HCT116 (cell line): ENCODE results near the gene GPR17.

Source experiments
- CTCF ChIP-seq, 3 experiments: fragments of 200-600 bp in 1 of 3; sonication (generic) in 1 of 3; IDR thresholded peaks in 2 of 3; conservative IDR thresholded peaks in 1 of 3; 2 replicates each; pipeline ENCODE4 v1.5.1; 2012 to 2017; ENCODE audit warnings: low read depth in 2 of 3, low read length in 2 of 3, antibody characterized with exemption in 1 of 3, borderline replicate concordance in 1 of 3, control low read depth in 1 of 3, mild to moderate bottlenecking in 1 of 3, mixed read lengths in 1 of 3, mixed run types in 1 of 3, moderate library complexity in 1 of 3; ENCODE audit not compliant: insufficient read depth in 1 of 3
- JUND ChIP-seq: IDR thresholded peaks from 2 replicates; pipeline ENCODE4 v1.6.1; 2012
- POLR2AphosphoS5 ChIP-seq: IDR thresholded peaks from 2 replicates; pipeline ENCODE4 v1.6.1; 2011; ENCODE audit warnings: mild to moderate bottlenecking, low read depth, low read length, moderate library complexity
- RAD21 ChIP-seq: IDR thresholded peaks from 2 replicates; pipeline ENCODE4 v1.6.1; 2012; ENCODE audit warnings: low read depth, mild to moderate bottlenecking
- SIN3A ChIP-seq: IDR thresholded peaks from 2 replicates; pipeline ENCODE4 v1.6.1; 2012; ENCODE audit warnings: low read depth

GRCh38 chr2:127640082-127641072 lies 5.6 kb upstream of the GPR17 start:
- TF ChIP-seq RAD21 (no peak; the same call in 1 of the 2 replicates), POLR2AphosphoS5 (no peak), SIN3A (no peak), JUND (no peak), CTCF (IDR thresholded peaks at IDR 0.05 in 2 of 3, conservative IDR thresholded peaks at IDR 0.05 in 1 of 3; ENCODE audit: borderline replicate concordance in 1 of 3, insufficient read depth in 1 of 3, low read depth in 2 of 3, low read length in 2 of 3) (peak in 2 of 3 experiments; percentile 49 to 53; a peak in 4 of 6 replicates)
